Heart right ventricle (tissue), 16 donors: Measurements from ENCODE around the gene ATP6V0B. TPM values are rescaled to one million over a fixed set of nuclear protein-coding genes. Genes with fewer than 3 reads are reported as not detected.
A peak's percentile ranks its signal among the peaks of the same experiment; 100 is the strongest.

ENCODE experiments used
- ATAC-seq, 8 donors: fragments of 200-7000 bp; cut with Tn5 transposase; one replicate each; pipeline ENCODE4 v1.9.1; 2020; ENCODE audit warnings: mild to moderate bottlenecking in 8 of 8, moderate library complexity in 8 of 8, moderate number of reproducible peaks in 1 of 8
- DNase-seq, 2 donors: peaks; one replicate each; pipeline ENCODE4 v3.0.0-alpha.2; 2020
- H3K27ac ChIP-seq, 10 donors: fragments of 200-600 bp; sonication (generic) in 2 of 10; one replicate each; pipeline versions ENCODE4 v1.5.0 to v1.8.0; 2020 to 2022; ENCODE audit warnings: mild to moderate bottlenecking in 3 of 10
- H3K27me3 ChIP-seq, 7 donors: fragments of 200-600 bp; one replicate each; pipeline ENCODE4 v1.8.0; 2021 to 2022; ENCODE audit warnings: mild to moderate bottlenecking in 2 of 7
- H3K36me3 ChIP-seq, 9 donors: fragments of 200-600 bp; sonication (generic) in 1 of 9; one replicate each; pipeline versions ENCODE4 v1.5.0 to v1.8.0; 2020 to 2022; ENCODE audit warnings: mild to moderate bottlenecking in 2 of 9
- H3K4me1 ChIP-seq, 9 donors: fragments of 200-600 bp; sonication (generic) in 1 of 9; one replicate each; pipeline versions ENCODE4 v1.5.0 to v1.8.0; 2020 to 2022; ENCODE audit warnings: mild to moderate bottlenecking in 4 of 9
- H3K4me3 ChIP-seq, 10 donors: fragments of 200-600 bp; sonication (generic) in 2 of 10; one replicate each; pipeline versions ENCODE4 v1.5.0 to v1.8.0; 2020 to 2022; ENCODE audit warnings: mild to moderate bottlenecking in 7 of 10, moderate library complexity in 2 of 10
- H3K9me3 ChIP-seq, 11 donors: fragments of 200-600 bp in 10 of 11; sonication (generic) in 2 of 11; one replicate each; pipeline versions ENCODE4 v1.5.0 to v1.8.0; 2013 to 2022; ENCODE audit warnings: mild to moderate bottlenecking in 2 of 11, control low read depth in 1 of 11, moderate library complexity in 1 of 11
- WGBS, 2 donors: extraction: QIAGEN DNeasy Blood & Tissue Kit; methylation state at CpG; one replicate each; pipeline ENCODE4 v1.1.7; 2013; ENCODE audit warnings: inconsistent platforms in 1 of 2; 5-methylcytosine and 5-hydroxymethylcytosine counted together
- intact Hi-C, 10 donors: fragments of 100-400 bp; cut with DNase I; formaldehyde crosslinking; loops; one replicate each; pipeline versions ENCODE4 v1.11.1 to v1.14.2; 2022
- polyA plus RNA-seq, 2 donors: library from polyadenylated mRNA; stranded (reverse); fragments of 200-250 nt; gene quantifications; one replicate each; pipeline ENCODE4 v1.2.3, GENCODE V29; 2013
- total RNA-seq, 10 donors: library from RNA; stranded (reverse); fragmentation: NEBNext Ultra II Directional in 3 of 10; extraction: Animal tissue kit (Norgen Biotek cat#: 25700) in 3 of 10; gene quantifications; one replicate each; pipeline versions ENCODE4 v1.2.1 to v1.2.4, GENCODE V29; 2021 to 2023
- TF ChIP-seq, protein P1 (sequence below), 9 donors: fragments of 200-600 bp; sonication (generic) in 2 of 9; IDR thresholded peaks; one replicate each; pipeline versions ENCODE4 v1.5.0 to v1.8.0; 2021 to 2022; ENCODE audit warnings: antibody characterized with exemption in 9 of 9, mild to moderate bottlenecking in 5 of 9, moderate library complexity in 1 of 9
- donor health status: Arrhythmogenic right ventricular cardiomyopathy.
- donor health status: ischemic (EF 13 %, LVEDD 7.1; RV severe dilation, severe dysfunction).
- donor health status: healthy with polysubstance abuse.
- donor health status: DM: no; HTN: yes; CAD: no.
- donor health status: DM: no; HTN: no; CAD: no.
- donor health status: ischemic (EF 25% LVEDD 6.9; RV normal size, moderate dysfunction).
- donor health status: ischemic (EF 25% LVEDD 5.7; RV mildly dilated, moderate dysfunction).
- donor health status: healthy.
- donor health status: DM: yes; HTN: yes; CAD: no.
- donor health status: Ischemic cardiomyopathy.
- donor health status: ischemic (EF 35%, LVEDD 5.7; RV mildly dilated, moderate dysfunction).
- donor health status: nonischemic (EF 11% LVEDD 7.7; RV severe dilation, severe dysfunction).
- donor health status: DM: yes; HTN: yes; CAD: no.
- donor health status: PGD.
- donor health status: ischemic (EF 29% LVEDD 5.4; RV normal size, mild dysfunction).
- donor health status: nonischemic (EF 23%, LVEDD 6.1; RV moderate dilation, normal function).

The ATP6V0B gene
- total and polyA plus RNA-seq, 12 donors = 63.1 to 227 (median 74.3) TPM

DNA sequence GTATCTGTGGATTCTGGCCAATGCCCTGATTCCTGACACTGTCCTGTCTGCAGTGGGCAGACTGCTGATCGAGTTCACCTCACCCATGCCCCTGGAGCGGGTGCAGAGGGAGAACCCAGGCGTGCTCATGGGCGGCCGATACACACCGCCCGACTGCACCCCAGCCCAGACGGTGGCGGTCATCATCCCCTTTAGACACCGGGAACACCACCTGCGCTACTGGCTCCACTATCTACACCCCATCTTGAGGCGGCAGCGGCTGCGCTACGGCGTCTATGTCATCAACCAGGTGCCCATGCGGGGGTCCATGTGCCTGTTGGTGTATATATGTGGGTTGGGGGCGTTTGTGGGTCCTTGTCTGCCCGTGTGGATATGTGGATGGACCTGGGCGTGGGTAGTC is 6.9 kb downstream of the ATP6V0B start:
- peaks cover 7 to 37% (median 30%) of the 10 kb centered on the region in 9 donors for H3K4me1 ChIP-seq
- TF ChIP-seq, protein P1, sequence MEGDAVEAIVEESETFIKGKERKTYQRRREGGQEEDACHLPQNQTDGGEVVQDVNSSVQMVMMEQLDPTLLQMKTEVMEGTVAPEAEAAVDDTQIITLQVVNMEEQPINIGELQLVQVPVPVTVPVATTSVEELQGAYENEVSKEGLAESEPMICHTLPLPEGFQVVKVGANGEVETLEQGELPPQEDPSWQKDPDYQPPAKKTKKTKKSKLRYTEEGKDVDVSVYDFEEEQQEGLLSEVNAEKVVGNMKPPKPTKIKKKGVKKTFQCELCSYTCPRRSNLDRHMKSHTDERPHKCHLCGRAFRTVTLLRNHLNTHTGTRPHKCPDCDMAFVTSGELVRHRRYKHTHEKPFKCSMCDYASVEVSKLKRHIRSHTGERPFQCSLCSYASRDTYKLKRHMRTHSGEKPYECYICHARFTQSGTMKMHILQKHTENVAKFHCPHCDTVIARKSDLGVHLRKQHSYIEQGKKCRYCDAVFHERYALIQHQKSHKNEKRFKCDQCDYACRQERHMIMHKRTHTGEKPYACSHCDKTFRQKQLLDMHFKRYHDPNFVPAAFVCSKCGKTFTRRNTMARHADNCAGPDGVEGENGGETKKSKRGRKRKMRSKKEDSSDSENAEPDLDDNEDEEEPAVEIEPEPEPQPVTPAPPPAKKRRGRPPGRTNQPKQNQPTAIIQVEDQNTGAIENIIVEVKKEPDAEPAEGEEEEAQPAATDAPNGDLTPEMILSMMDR (IDR thresholded peaks at IDR 0.05) = no peak
- no peak for ATAC-seq
- intact Hi-C loops = no loop called here
- no peaks in the 10 kb centered on the region for H3K27me3 ChIP-seq
- DNase-seq = no peak
- no peaks in the 10 kb centered on the region for H3K9me3 ChIP-seq
- H3K4me3 ChIP-seq = no peak overlapping the region
- no peak overlapping the region for H3K27ac ChIP-seq
- peaks cover 0 to 34% (median 15%) of the 10 kb centered on the region in 9 donors for H3K36me3 ChIP-seq
- WGBS, 2 donors = 96 to 97% methylated on average over 20 of the region's 20 CpGs

DNA sequence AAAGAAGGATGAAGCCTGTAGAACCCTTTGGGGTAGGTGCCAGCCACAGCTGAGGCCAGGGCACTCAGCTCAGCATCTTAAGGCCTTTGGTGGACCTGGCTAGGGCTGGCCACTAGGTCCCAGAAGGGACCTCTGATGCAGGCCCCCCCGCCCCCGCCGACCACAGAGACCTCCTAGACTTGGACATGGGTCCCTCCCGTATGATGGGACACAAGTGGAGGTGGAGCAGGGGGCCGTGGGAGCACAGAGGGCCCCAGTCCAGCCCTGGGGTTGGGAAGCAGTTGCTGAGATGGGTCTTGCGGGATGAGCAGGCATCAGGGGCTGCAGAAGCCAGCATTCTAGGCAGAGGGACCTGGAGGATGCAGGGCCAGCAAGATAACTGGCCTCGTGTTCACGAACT is 7.5 kb downstream of the ATP6V0B start:
- no peak overlapping the region for H3K4me3 ChIP-seq
- H3K36me3 ChIP-seq = peaks cover 0 to 33% (median 9%) of the 10 kb centered on the region in 9 donors
- H3K27me3 ChIP-seq = no peaks in the 10 kb centered on the region
- no peaks in the 10 kb centered on the region for H3K9me3 ChIP-seq
- 93 to 95% methylated on average over 8 of the region's 8 CpGs for WGBS, 2 donors
- DNase-seq (no peak), ATAC-seq (no peak)
- no peak overlapping the region for H3K27ac ChIP-seq
- intact Hi-C loops = no loop called here
- H3K4me1 ChIP-seq = peaks cover 7 to 31% (median 24%) of the 10 kb centered on the region in 9 donors
- TF ChIP-seq, protein P1 (IDR thresholded peaks at IDR 0.05) = no peak

DNA sequence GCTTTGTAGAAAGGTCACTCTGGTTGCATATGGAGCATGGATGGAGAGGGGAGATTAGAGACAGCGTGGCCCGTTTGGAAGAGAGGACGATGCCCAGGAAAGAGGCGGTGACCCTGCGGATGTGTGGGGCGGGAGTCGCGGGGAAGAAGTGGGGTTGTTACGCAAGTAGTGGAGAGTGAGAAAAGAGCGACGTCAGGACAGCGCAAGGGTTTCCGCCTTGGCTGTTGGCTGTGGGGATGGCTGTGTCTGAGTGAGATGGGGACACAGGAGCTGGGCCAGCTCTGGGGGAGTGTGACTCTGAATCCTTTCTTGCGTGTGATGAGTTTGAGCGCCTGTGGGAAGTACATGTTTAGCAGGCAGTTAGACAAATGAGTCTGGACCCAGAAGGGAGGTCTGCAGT is 8.0 kb downstream of the ATP6V0B start:
- peaks cover 7 to 25% (median 19%) of the 10 kb centered on the region in 9 donors for H3K4me1 ChIP-seq
- H3K36me3 ChIP-seq = peaks cover 0 to 27% (median 4%) of the 10 kb centered on the region in 9 donors
- 86% methylated on average over 15 of the region's 15 CpGs for WGBS, 2 donors
- ATAC-seq (no peak), DNase-seq (no peak)
- no peak overlapping the region for H3K4me3 ChIP-seq
- no peaks in the 10 kb centered on the region for H3K27me3 ChIP-seq
- H3K27ac ChIP-seq = peak overlapping the region in 1 of 10 donors; percentile 36
- no peaks in the 10 kb centered on the region for H3K9me3 ChIP-seq
- TF ChIP-seq, protein P1 (IDR thresholded peaks at IDR 0.05) = no peak
- intact Hi-C loops = no loop called here

DNA sequence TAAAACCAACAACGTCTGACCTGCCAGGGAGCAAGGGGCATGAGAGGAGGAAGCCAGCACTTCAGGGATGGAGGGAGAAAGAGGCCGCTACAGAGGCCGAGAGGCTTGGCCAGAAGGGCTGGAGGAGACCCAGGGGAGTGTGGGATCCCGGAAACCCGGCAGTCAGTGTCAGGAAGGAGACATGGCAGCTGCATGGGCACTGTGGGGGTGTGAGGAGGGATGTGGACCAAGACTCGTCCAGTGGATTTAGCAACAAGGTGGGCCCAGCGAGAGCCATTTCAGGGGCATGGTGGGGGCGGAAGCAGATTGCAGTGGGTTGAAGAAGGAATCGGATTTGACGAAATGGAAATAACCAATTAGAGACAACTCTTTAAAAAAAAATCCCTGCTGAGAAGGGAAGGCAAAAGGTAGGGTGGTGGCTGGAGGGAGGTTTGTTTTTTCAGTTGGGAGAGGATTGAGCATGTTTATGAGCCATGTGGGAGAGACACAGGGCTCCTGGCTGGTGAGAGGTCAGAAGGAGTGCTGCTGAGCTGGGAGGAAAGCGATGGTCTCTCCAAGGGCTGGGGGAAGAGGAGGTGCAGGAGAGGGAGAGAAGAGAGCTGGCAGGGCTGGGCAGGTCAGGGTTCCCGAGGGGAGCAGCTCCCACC is 8.6 kb downstream of the ATP6V0B start:
- intact Hi-C loops = no loop called here
- no peak overlapping the region for H3K4me3 ChIP-seq
- no peaks in the 10 kb centered on the region for H3K27me3 ChIP-seq
- peaks cover 0 to 22% (median 0%) of the 10 kb centered on the region in 9 donors for H3K36me3 ChIP-seq
- DNase-seq = no peak
- peak overlapping the region in 1 of 10 donors; percentile 36 for H3K27ac ChIP-seq
- peaks cover 6 to 20% (median 15%) of the 10 kb centered on the region in 9 donors for H3K4me1 ChIP-seq
- no peak for ATAC-seq
- 74 to 77% methylated on average over 12 of the region's 12 CpGs for WGBS, 2 donors
- H3K9me3 ChIP-seq = no peaks in the 10 kb centered on the region
- TF ChIP-seq, protein P1 (IDR thresholded peaks at IDR 0.05) = no peak
